GM12878 (cell line): Measurements from ENCODE around the gene SERPINB3.

Experiments
- RAD21 ChIP-seq: IDR thresholded peaks from 2 replicates; pipeline ENCODE4 v1.6.1; 2011; ENCODE audit warnings: mild to moderate bottlenecking, low read depth, low read length, moderate library complexity; ENCODE audit not compliant: insufficient read depth
- RUNX3 ChIP-seq: IDR thresholded peaks from 2 replicates; pipeline ENCODE4 v1.6.1; 2012; ENCODE audit warnings: low read length, inconsistent platforms
- TARDBP ChIP-seq: IDR thresholded peaks from 2 replicates; pipeline ENCODE4 v1.6.1; 2016; ENCODE audit warnings: borderline replicate concordance
- TF ChIP-seq, protein P1 (sequence below), 3 experiments: IDR thresholded peaks in 2 of 3; conservative IDR thresholded peaks in 1 of 3; 2 replicates each; pipeline ENCODE4 v1.5.1; 2011; ENCODE audit warnings: low read depth in 3 of 3, low read length in 3 of 3, mild to moderate bottlenecking in 3 of 3, control low read depth in 2 of 3, moderate library complexity in 2 of 3, inconsistent platforms in 1 of 3, mixed read lengths in 1 of 3; ENCODE audit not compliant: control insufficient read depth in 2 of 3, insufficient read depth in 1 of 3; ENCODE audit errors: extremely low read depth in 1 of 3
- TF ChIP-seq, protein P2 (sequence below): IDR thresholded peaks from 2 replicates; pipeline ENCODE4 v1.6.1; 2012; ENCODE audit warnings: low read depth, low read length, improper control_type of control experiment
- TF ChIP-seq, protein P3 (sequence below): IDR thresholded peaks from 2 replicates; pipeline ENCODE4 v1.6.1; 2012; ENCODE audit warnings: low read depth, low read length, improper control_type of control experiment

DNA sequence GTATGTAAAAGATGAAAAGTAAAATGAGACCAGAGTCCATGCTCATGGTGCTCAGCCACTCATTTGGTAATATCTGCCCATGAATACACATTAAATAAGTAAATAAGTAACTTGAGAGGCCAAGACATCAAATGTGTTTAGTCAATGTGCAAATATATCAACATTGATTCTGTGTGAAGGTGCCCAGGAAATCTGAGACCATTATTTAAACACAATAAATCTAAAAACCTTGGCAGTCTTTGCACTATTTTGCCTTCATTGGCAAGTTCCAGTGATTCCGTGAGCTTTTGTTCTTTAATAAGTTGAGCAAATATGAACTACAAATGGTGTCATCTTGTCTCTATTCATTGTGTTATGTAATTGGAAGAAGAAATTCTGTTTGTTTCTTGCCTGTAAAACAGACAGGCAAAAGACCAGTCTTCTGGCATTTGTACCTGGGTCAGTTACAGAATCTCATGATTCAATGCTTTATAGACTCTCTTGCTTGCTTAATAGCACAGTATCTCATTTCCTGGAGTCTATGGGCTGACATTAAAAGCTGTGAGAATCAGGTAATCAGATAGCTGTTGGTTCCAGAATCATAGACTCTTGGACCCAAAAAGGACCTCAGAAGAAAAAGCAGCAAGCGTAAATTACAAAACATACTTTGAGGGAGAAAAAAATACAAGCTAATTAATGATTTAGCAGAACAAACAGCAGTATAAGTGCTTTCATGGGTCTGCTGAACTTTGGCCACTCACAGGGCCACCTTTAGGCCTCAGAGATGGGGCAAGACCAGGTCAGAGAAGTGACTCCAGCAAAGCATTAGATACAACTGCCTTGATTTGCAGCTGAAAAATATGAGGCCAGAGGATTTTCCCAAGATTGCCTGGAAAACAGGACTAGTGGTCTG, 20.0 kb upstream of the SERPINB3 start:
- TF ChIP-seq RAD21 (no peak), TARDBP (no peak), RUNX3 (no peak)
- TF ChIP-seq, protein P1, sequence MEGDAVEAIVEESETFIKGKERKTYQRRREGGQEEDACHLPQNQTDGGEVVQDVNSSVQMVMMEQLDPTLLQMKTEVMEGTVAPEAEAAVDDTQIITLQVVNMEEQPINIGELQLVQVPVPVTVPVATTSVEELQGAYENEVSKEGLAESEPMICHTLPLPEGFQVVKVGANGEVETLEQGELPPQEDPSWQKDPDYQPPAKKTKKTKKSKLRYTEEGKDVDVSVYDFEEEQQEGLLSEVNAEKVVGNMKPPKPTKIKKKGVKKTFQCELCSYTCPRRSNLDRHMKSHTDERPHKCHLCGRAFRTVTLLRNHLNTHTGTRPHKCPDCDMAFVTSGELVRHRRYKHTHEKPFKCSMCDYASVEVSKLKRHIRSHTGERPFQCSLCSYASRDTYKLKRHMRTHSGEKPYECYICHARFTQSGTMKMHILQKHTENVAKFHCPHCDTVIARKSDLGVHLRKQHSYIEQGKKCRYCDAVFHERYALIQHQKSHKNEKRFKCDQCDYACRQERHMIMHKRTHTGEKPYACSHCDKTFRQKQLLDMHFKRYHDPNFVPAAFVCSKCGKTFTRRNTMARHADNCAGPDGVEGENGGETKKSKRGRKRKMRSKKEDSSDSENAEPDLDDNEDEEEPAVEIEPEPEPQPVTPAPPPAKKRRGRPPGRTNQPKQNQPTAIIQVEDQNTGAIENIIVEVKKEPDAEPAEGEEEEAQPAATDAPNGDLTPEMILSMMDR (IDR thresholded peaks at IDR 0.05 in 2 of 3, conservative IDR thresholded peaks at IDR 0.05 in 1 of 3; ENCODE audit: control insufficient read depth in 2 of 3, extremely low read depth in 1 of 3, insufficient read depth in 1 of 3, low read depth in 3 of 3, low read length in 3 of 3): no peak
- TF ChIP-seq, protein P2, sequence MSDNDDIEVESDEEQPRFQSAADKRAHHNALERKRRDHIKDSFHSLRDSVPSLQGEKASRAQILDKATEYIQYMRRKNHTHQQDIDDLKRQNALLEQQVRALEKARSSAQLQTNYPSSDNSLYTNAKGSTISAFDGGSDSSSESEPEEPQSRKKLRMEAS: no peak
- TF ChIP-seq, protein P3, sequence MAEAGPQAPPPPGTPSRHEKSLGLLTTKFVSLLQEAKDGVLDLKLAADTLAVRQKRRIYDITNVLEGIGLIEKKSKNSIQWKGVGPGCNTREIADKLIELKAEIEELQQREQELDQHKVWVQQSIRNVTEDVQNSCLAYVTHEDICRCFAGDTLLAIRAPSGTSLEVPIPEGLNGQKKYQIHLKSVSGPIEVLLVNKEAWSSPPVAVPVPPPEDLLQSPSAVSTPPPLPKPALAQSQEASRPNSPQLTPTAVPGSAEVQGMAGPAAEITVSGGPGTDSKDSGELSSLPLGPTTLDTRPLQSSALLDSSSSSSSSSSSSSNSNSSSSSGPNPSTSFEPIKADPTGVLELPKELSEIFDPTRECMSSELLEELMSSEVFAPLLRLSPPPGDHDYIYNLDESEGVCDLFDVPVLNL: no peak
